Ureter (tissue), 1 donor: ENCODE data around the gene WSCD2. TPM values are rescaled to one million over a fixed set of nuclear protein-coding genes. Genes with fewer than 3 reads are reported as not detected.
"Not testable (repeated sequence)": the region's sequence is repeated elsewhere in the genome, so short reads cannot be mapped to it uniquely, and the experiment has no call there.

Experiments used
- DNase-seq: peaks from one replicate; pipeline ENCODE4 v3.0.0-alpha.2; 2020; ENCODE audit warnings: low spot score
- total RNA-seq: library from RNA; stranded (reverse); gene quantifications from one replicate; pipeline ENCODE4 v1.2.4, GENCODE V29; 2023
- donor health status: DM: yes; HTN: yes; CAD: no.

WSCD2 gene
- total RNA-seq, 1 donor from 2014 or later = 43.7 TPM

GRCh38 chr12:108194585-108194984 lies 65.5 kb downstream of the WSCD2 start:
- no peak for DNase-seq

DNA sequence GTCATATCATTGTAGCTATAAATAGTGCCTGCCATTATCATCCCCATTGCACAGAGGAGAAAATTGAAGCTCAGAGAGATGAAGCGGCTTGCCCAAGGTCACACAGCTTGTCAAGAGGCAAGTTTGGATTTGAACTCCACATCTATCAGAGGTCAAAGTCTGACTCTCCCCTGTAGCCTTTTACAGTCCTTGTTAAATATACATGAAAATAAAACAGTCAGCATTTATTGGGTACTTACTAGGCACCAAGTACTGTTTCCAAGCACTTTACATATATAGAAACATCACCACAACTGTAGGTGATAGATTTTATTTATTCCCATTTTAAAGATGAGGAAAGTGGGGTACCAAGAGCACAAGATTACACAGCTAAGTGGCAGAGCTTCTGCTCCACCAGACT lies 67.2 kb downstream of the WSCD2 start:
- no peak for DNase-seq

GRCh38 chr12:108196921-108197320 lies 67.8 kb downstream of the WSCD2 start:
- no peak for DNase-seq

DNA sequence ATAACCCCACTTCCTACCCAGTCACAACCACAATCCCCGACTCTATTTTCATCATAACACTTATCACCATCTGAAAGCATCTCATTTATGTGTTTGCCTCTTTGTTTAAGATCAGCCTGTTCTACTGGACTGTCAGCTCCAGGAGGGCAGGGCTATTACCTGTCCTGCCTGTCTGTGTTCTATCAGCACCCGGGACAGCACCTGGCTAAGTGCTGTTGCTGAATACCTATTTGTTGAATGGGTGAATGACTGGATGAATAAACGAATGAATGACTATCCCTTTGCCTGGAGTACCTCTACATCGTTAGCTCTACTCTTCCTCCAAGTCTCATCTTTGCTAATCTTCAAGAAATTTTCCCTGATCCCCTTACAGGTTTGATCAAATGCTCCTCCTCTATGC lies 69.0 kb downstream of the WSCD2 start:
- no peak for DNase-seq

DNA sequence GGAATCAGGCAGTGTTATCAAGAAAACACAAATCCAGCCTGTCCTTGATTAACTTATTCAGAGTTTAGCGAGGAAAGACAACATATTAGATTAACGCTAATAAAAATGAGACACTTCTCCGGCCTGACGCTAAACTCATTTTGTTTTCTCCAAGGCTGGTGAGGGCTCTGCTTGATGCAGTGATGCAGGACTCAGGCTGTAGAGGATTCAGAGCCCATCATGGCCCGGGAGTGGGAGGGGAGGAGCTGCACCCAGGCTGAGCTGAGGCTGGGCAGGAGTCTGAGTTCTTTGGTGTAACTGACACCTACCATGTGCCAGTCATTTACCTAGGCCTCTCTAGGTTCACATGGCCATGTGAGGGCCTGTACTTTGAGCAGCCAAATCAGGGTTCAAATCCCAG lies 70.0 kb downstream of the WSCD2 start:
- DNase-seq = no peak

GRCh38 chr12:108201808-108202207 lies 72.7 kb downstream of the WSCD2 start:
- no peak for DNase-seq

- no peak for DNase-seq
Observed at GRCh38 chr12:108204117-108204987, 75.3 kb downstream of the WSCD2 start.

- no peak for DNase-seq
Observed at GRCh38 chr12:108205864-108206263, 76.8 kb downstream of the WSCD2 start.

GRCh38 chr12:108207791-108208730 lies 79.0 kb downstream of the WSCD2 start:
- DNase-seq = no peak

DNA sequence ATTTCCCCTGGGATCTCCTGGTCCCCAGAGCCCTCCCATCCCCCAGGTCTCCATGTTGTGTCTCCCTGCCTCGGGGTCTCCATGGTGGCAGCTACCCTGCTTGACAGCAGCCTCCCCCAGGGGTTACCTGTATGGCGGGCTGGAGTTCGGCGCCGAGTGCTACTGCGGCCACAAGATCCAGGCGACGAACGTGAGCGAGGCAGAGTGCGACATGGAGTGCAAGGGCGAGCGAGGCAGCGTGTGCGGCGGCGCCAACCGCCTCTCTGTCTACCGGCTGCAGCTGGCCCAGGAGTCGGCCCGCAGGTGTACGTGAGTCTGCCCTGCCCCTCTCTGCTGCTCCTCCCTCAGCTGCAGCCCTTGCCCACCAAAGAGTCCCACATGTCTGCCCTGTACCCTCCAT lies 80.9 kb downstream of the WSCD2 start:
- DNase-seq = no peak

GRCh38 chr12:108211157-108211556 lies 82.1 kb downstream of the WSCD2 start:
- no peak for DNase-seq

- no peak for DNase-seq
Observed at GRCh38 chr12:108213871-108214445, 84.9 kb downstream of the WSCD2 start.

DNA sequence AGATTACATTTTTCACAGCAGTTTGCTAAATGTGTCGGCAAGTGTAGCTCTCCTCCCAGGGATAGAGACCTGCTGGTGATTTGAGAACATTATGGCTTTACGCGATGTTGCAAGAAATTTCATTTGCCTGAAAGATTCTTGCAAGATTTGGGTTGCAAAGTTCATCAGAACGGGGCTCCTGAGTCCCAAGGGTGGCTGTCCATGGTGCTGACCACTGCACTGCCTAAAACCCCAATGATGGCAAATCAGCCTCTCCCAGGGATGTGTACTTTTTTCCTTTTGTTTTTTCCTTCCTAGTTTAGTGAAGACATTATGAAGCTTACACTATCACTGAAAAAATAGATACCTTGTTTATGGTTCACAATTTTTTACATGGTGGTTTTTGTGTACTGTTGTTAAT lies 85.4 kb downstream of the WSCD2 start:
- DNase-seq = no peak

GRCh38 chr12:108215458-108215857 lies 86.4 kb downstream of the WSCD2 start:
- no peak for DNase-seq

- no peak for DNase-seq
Observed at GRCh38 chr12:108218921-108219320, 89.8 kb downstream of the WSCD2 start.

GRCh38 chr12:108225101-108225500 lies 96.0 kb downstream of the WSCD2 start:
- not testable (repeated sequence) for DNase-seq

GRCh38 chr12:108226866-108227265 lies 97.8 kb downstream of the WSCD2 start:
- no peak for DNase-seq

GRCh38 chr12:108228746-108229145 lies 99.7 kb downstream of the WSCD2 start:
- no peak for DNase-seq

DNA sequence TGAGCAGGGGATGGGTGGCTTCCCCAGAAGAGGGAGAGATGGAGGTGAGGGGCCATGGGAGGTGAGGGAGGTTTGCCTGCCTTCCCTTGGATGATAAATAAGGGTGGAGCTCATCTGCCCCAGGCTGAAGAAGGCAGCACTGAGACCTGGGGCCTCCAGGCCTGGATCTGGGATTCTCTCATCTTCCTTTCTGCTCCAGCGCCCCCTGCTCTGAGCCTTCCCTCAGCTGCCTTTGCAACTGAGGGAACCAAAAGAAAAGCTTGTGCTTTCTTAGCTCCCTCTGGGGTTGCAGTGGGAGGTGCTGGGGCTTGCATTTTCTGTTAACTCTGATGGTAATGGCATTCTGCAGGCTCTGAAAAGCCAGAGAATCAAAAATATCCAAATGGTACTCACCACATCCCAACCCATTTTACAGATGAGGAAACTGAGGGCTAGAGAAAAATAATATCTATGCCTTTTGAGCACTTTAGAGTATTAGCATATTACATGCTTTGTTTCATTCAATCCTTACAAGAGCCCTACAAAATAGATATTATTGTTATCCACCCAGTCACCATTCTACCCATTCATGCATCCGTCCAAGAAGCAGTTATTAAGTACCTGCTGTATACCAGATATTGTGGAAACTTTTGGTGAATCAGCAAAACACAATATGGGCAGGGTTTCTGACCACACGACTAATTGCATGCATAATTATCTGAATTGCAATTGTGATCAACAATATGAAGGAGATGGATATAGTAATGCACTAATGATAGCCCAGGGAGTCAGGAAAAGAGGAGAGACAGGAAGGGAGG lies 102.2 kb downstream of the WSCD2 start:
- DNase-seq = no peak

GRCh38 chr12:108231909-108232434 lies 102.9 kb downstream of the WSCD2 start:
- DNase-seq = no peak

- DNase-seq = no peak
Observed at GRCh38 chr12:108232565-108232964, 103.5 kb downstream of the WSCD2 start.
